ENCODE results near the gene NPAS3.

Gene NPAS3

GRCh38 chr14:33780035-33780434, 841.4 kb downstream of the NPAS3 start:
- DNase-seq: no peak

DNA sequence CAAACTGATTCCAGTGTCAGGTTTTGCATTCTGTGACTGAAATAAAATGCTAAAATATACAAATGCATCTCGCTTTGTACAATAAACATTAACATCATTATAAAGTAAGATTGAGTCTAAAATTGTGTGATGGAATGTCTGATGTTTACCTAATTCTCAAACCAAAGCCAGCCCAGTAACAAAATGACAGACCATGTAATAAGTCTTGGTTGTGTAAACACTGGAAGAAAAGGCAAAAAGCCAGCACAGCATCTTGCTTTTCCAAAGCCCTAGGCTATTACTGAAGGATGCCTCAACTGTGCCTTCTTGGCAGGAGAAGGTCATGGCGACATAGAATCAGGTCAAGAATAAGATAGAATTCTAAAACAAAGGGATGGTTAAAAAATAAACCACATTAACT, 842.6 kb downstream of the NPAS3 start:
- DNase-seq: no peak

GRCh38 chr14:33782923-33783322, 844.2 kb downstream of the NPAS3 start:
- no peak for DNase-seq

DNA sequence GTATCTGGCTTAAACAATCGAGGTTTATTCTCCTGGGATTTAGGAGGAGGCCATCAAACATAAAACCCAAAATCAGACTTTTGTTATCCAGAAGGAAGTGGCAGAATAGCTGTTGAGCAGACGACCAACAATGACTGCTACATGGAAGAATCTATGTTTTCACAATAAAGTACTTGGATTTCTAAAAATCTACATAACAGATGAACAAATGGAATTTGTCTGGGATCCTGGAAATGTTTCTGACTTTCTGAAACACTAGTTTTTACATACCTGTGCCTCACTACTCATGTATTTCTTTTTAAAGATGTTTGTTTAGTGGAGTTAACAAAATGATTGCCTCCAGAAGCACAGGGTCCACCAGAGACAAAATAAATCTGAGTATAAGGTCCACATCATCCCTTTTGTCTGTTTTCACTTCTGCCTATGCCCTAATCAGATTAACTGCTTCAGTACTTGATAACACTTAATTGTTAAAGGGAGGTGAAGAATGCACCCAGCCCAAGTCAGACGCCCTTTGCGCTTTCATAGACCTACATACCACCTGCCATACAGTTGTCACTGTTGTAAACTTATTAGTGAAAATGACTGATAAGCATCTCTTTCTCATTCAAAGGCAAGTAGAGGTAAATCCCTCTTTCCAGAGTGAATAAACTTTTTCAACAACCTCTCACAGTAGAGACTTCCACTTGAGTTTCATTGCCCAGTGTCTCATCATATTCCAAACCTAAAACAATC, 847.6 kb downstream of the NPAS3 start:
- DNase-seq: no peak

DNA sequence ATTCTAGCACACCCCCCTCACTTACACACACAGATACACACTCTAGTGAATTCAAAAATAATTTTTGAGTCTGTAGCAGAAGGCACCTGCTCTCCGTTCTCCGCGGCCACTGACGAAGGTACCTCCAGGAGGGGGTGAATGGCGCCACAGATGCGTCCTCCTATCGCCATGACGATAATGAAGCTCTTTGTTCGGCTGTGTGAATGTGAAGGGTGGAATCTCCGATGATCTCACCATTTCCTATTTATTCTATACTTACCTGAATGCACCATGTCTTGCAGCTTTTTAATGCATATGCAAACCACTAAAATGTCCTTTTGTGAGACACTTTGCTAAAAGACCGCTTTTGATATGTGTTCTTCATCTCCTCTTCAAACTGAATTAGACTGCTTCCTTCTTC, 849.5 kb downstream of the NPAS3 start:
- no peak for DNase-seq

DNA sequence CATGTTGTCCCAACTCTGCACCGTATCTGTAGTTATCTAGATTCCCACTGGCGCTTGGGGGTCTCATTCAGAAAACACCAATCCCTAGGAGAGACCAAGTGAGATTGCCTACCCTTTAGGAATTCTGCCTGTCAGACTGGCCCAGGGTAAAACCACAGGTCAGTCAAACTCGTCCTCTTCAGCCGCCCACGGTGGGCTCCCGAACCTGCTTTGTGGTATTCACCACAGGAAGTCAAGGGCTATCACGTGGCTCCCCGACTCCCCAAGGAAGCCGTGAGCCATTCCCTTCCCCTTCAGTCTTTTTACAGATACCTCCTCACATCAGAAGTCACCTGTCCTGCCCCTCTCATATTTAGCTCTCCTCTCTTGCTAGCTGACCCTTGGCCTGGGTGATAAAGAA, 852.3 kb downstream of the NPAS3 start:
- DNase-seq: no peak

DNA sequence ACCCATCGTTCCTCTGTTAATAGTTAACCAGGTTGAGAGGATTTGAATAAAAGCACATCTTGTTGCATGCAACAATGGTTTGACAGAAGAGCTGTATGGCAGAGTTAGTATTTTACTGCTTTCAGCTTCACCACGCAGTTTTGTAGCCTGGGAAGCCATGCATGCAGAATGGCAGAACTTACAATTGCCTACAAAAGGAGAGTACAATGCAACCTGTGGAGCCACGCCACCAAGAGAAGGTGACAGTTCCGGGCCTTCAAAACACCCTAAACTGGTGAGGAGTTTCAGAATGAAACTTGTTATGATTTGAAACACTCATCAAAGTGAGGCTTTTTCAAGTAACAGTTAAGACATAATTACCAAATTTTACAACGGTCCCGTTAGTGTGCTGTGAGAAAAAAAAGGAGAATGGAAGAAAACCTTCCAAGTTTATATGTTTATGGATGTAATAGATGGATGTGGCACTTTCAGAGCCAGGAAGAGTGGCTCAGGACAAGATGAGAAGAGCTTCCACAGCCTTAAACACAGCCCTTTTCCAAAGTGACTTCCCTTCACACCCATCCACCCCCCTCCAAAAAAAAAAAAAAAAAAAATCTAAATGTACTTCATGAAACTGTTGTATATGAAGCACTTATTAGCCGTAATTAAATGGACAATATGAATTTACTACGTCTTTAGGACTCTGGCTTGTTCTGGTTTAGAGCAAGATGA, 853.5 kb downstream of the NPAS3 start:
- no peak for DNase-seq

- DNase-seq: peak; percentile 8
Measured at GRCh38 chr14:33792720-33793368, 854.2 kb downstream of the NPAS3 start.

GRCh38 chr14:33793398-33794110, 854.9 kb downstream of the NPAS3 start:
- DNase-seq: no peak

GRCh38 chr14:33794791-33795305, 856.2 kb downstream of the NPAS3 start:
- DNase-seq: no peak

GRCh38 chr14:33796356-33796755, 857.7 kb downstream of the NPAS3 start:
- DNase-seq: no peak

DNA sequence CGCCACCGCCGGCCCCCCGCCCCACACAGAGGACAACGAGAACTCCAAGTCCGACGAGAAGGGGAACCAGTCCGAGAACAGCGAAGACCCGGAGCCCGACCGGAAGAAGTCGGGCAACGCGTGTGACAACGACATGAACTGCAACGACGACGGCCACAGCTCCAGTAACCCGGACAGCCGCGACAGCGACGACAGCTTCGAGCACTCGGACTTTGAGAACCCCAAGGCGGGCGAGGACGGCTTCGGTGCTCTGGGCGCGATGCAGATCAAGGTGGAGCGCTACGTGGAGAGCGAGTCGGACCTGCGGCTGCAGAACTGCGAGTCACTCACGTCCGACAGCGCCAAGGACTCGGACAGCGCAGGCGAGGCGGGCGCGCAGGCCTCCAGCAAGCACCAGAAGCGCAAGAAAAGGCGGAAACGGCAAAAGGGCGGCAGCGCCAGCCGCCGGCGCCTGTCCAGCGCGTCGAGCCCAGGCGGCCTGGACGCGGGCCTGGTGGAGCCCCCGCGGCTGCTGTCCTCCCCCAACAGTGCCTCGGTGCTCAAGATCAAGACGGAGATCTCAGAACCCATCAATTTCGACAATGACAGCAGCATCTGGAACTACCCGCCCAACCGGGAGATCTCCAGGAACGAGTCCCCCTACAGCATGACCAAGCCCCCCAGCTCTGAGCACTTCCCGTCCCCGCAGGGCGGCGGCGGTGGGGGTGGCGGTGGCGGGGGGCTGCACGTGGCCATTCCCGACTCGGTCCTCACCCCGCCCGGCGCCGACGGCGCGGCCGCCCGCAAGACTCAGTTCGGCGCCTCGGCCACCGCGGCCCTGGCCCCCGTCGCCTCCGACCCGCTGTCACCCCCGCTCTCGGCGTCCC, 861.3 kb downstream of the NPAS3 start:
- DNase-seq: no peak

DNA sequence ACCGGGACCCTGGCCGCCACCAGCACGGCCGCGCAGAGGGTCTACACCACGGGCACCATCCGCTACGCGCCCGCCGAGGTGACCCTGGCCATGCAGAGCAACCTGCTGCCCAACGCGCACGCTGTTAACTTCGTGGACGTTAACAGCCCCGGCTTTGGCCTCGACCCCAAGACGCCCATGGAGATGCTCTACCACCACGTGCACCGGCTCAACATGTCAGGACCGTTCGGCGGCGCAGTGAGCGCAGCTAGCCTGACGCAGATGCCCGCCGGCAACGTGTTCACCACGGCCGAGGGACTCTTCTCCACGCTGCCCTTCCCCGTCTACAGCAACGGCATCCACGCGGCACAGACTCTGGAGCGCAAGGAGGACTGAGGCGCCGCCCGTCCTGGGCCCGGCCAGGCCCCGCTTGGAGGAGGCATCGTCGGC, 862.1 kb downstream of the NPAS3 start:
- no peak for DNase-seq

DNA sequence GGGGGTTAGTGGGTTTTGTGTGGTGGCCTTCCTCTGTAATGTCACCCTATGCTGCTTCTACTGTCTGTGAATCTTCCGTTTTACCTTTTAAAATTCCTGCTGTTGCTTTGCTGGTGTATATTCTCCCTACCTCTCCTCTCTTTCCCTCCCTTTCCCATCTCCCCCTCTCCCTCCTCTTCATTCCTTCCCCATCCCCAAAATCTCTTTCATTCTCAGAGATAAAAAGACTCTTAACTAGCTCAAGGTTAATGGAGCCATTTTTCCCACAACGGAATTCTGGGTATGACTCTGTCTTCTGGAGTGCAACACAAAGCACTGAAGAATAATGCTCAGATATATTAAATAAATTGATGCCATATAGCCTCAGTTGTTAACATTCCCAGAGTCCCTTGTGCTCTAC, 864.1 kb downstream of the NPAS3 start:
- no peak for DNase-seq

DNA sequence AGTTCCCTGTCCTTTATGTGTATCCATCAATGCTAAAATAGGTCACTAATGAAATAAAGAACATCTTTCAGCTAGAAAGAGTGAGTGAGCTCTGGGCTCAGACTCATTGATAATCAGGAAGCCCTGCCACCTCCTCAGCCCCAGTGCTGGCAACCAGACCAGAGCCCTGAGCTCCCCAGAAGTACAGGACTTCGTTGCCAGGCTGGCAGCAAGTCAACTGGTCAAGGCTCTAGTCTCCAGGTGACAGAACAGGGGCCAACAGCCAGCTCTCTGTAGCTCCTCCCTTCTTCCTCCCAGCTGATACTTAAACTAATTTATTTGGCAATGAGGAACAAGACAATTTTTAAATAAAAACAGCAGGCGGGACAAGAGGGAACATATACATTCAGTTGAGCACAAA, 866.9 kb downstream of the NPAS3 start:
- no peak for DNase-seq

DNA sequence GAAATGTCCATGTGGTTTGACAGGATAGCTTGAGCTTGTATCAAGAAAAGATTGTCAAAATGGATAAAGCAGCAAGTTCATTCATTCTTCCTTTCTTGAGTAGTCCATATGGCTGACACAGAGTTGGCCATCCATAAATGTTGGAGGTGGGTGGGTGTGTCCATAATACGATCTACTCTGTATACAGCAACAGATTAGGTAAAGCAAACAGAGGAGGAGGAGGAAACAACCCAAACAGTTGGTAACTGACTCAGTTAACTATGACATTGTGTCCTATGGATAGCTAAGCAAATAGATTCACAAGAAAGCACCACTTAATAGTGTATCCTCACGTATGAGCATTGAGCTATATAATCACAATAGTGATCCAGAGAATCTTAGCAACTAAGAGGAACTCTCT, 868.2 kb downstream of the NPAS3 start:
- no peak for DNase-seq

DNA sequence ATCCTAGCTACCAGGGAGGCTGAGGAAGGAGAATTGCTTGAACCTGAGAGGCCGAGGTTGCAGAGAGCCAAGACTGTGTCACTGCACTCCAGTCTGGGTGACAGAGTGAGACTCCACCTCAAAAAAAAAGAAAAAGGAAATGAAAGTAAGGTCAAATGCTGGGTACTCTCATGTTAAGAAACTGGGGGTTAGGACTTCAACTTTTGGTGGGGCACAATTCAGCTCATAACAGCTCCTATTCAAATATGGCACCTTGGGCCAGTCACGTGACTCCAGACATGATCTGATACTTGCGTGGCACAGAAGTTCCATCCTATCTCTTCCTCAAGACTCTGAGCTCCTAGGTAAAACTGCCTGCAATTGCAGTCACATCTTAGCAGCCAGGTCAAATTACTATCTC, 869.5 kb downstream of the NPAS3 start:
- DNase-seq: peak; percentile 40

GRCh38 chr14:33809396-33809981, 870.8 kb downstream of the NPAS3 start:
- DNase-seq: no peak

GRCh38 chr14:33810308-33810707, 871.6 kb downstream of the NPAS3 start:
- peak; percentile 26 for DNase-seq

DNA sequence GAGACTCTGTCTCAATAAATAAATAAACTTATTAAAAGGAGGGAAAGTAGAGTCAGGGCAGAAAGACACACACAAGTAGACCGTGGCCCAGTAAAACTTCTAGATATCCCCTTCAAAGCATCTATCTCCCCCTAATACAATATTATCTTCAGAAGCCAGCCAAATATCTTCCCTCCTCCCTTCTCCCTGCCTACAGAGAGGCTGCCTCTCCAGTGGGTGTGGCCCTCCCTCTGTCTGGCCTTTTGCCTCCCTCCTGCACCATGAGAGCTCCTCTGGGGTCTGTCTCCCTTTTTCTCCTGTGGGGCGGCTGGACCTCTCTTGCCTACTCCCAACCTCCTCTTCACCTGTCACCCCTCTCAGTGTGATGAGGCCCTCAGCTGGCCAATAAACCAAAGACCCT, 873.0 kb downstream of the NPAS3 start:
- DNase-seq: no peak

- DNase-seq: no peak
Measured at GRCh38 chr14:33812181-33812580, 873.5 kb downstream of the NPAS3 start.

DNA sequence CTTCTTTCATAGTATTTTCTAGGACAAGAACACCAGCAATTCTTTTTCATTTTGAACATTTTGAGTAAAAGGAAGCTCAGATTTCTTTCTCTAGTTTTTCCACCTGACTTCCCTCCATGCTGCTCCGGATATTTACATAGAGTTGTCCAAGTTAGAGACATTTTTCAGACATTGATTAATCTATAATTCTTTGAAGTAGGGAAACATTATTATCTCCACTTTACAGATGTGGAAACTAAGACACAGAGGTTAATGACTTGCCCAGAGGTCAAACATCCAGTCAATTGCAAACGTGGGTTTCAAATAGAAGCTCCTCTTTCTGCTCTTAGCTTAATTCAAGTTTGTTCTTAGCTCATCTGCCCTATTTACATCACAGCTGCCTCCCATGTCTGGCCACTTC, 873.9 kb downstream of the NPAS3 start:
- DNase-seq: no peak
